LNCAP (cell line): Measurements from ENCODE around the gene AGR3.

Experiments used
- CTCF ChIP-seq: fragments of 450-650 bp; IDR thresholded peaks from 2 replicates; pipeline ENCODE4 v1.5.1; 2017; ENCODE audit warnings: mild to moderate bottlenecking

The AGR3 gene

GRCh38 chr7:16914771-16915170, 33.0 kb upstream of the AGR3 start:
- TF ChIP-seq CTCF, result no peak

GRCh38 chr7:16913643-16914042, 31.9 kb upstream of the AGR3 start:
- TF ChIP-seq CTCF, result no peak

GRCh38 chr7:16912540-16912939, 30.8 kb upstream of the AGR3 start:
- no peak for TF ChIP-seq CTCF

GRCh38 chr7:16908561-16908960, 26.8 kb upstream of the AGR3 start:
- TF ChIP-seq CTCF, result no peak

GRCh38 chr7:16905300-16906044, 23.7 kb upstream of the AGR3 start:
- TF ChIP-seq CTCF, result no peak

- TF ChIP-seq CTCF, result no peak
Observed at GRCh38 chr7:16904076-16904475, 22.3 kb upstream of the AGR3 start.

GRCh38 chr7:16900209-16900768, 18.5 kb upstream of the AGR3 start:
- no peak for TF ChIP-seq CTCF
